Neural cell (in vitro differentiated cells): ENCODE results near the gene MTOR. TPM values are rescaled to one million over a fixed set of nuclear protein-coding genes. Genes with fewer than 3 reads are reported as not detected.
"Not testable (repeated sequence)": the region's sequence is repeated elsewhere in the genome, so short reads cannot be mapped to it uniquely, and the experiment has no call there.

Experiments used
- H2AFZ ChIP-seq: fragments of 200-600, 300-800 bp; sonication (generic), shearing (Covaris generic); 2 replicates; pipeline ENCODE4 v1.6.0; 2014; ENCODE audit warnings: low read depth, mild to moderate bottlenecking, antibody characterized with exemption, low read length, moderate library complexity
- H3F3A ChIP-seq: fragments of 200-600 bp; shearing (Covaris generic); 2 replicates; pipeline ENCODE4 v1.6.1; 2016; ENCODE audit warnings: mild to moderate bottlenecking, moderate library complexity, mixed read lengths, antibody characterized with exemption, low read length; ENCODE audit not compliant: insufficient read depth, poor library complexity, severe bottlenecking
- H3K27ac ChIP-seq: fragments of 200-600, 300-800 bp; sonication (generic), shearing (Covaris generic); 2 replicates; pipeline ENCODE4 v1.5.1; 2014; ENCODE audit warnings: mild to moderate bottlenecking, low read length, moderate library complexity
- H3K27me3 ChIP-seq: fragments of 300-800, 200-600 bp; sonication (generic), shearing (Covaris generic); 2 replicates; pipeline ENCODE4 v1.6.0; 2014; ENCODE audit warnings: mild to moderate bottlenecking, low read depth, low read length, moderate library complexity; ENCODE audit not compliant: insufficient read depth
- H3K36me3 ChIP-seq: fragments of 300-800, 200-600 bp; sonication (generic), shearing (Covaris generic); 2 replicates; pipeline ENCODE4 v1.5.1; 2014; ENCODE audit warnings: mild to moderate bottlenecking, antibody characterized with exemption, low read length, moderate library complexity; ENCODE audit not compliant: insufficient read depth
- H3K4me2 ChIP-seq: fragments of 300-800, 200-600 bp; sonication (generic), shearing (Covaris generic); 2 replicates; pipeline ENCODE4 v1.6.0; 2014; ENCODE audit warnings: mild to moderate bottlenecking, low read length
- H3K4me3 ChIP-seq: fragments of 300-800, 200-600 bp; sonication (generic), shearing (Covaris generic); 2 replicates; pipeline ENCODE4 v1.5.1; 2014; ENCODE audit warnings: mild to moderate bottlenecking, low read length, moderate library complexity
- H3K79me2 ChIP-seq: fragments of 200-600 bp; shearing (Covaris generic); replicated peaks from 2 replicates; pipeline ENCODE4 v1.6.0; 2014; ENCODE audit warnings: mild to moderate bottlenecking, low read length, moderate library complexity; ENCODE audit not compliant: insufficient read depth
- H3K9ac ChIP-seq: fragments of 300-800, 200-600 bp; sonication (generic), shearing (Covaris generic); 2 replicates; pipeline ENCODE4 v1.6.1; 2016; ENCODE audit warnings: mild to moderate bottlenecking, low read length, mixed read lengths
- H3K9me2 ChIP-seq: fragments of 200-600 bp; shearing (Covaris generic); 2 replicates; pipeline ENCODE4 v1.6.1; 2016; ENCODE audit warnings: mild to moderate bottlenecking, low read length, mixed read lengths; ENCODE audit not compliant: insufficient read depth
- H3K9me3 ChIP-seq: fragments of 200-600, 300-800 bp; sonication (generic), shearing (Covaris generic); 2 replicates; pipeline ENCODE4 v1.6.1; 2016; ENCODE audit warnings: mild to moderate bottlenecking, mixed run types, low read length, moderate library complexity, mixed read lengths
- H4K20me1 ChIP-seq: fragments of 200-600 bp; shearing (Covaris generic); 2 replicates; pipeline ENCODE4 v1.6.1; 2016; ENCODE audit warnings: mild to moderate bottlenecking, mixed run types; ENCODE audit not compliant: insufficient read depth
- EP300 ChIP-seq: fragments of 450-650 bp; conservative IDR thresholded peaks from 2 replicates; pipeline ENCODE4 v1.6.1; 2014; ENCODE audit warnings: antibody characterized with exemption, mild to moderate bottlenecking, moderate library complexity; ENCODE audit not compliant: poor library complexity, severe bottlenecking
- EZH2 ChIP-seq: fragments of 200-600, 300-800 bp; shearing (Covaris generic), sonication (generic); IDR thresholded peaks from 2 replicates; pipeline ENCODE4 v1.6.1; 2014; ENCODE audit warnings: antibody characterized with exemption, low read length, borderline replicate concordance, mild to moderate bottlenecking; ENCODE audit not compliant: insufficient read depth, poor library complexity, severe bottlenecking
- MXI1 ChIP-seq: fragments of 450-650 bp; conservative IDR thresholded peaks from 2 replicates; pipeline ENCODE4 v1.6.1; 2014; ENCODE audit warnings: antibody characterized with exemption, mild to moderate bottlenecking; ENCODE audit not compliant: poor library complexity, severe bottlenecking
- RAD21 ChIP-seq: fragments of 450-650 bp; conservative IDR thresholded peaks from 2 replicates; pipeline ENCODE4 v1.6.1; 2014; ENCODE audit warnings: antibody characterized with exemption, mild to moderate bottlenecking, moderate library complexity
- SMC3 ChIP-seq: fragments of 450-650 bp; conservative IDR thresholded peaks from 2 replicates; pipeline ENCODE4 v1.6.1; 2014; ENCODE audit warnings: antibody characterized with exemption, mild to moderate bottlenecking, moderate library complexity; ENCODE audit not compliant: poor library complexity
- TAF1 ChIP-seq: IDR thresholded peaks from 2 replicates; pipeline ENCODE4 v1.6.1; 2012; ENCODE audit warnings: low read depth
- polyA plus RNA-seq: library from polyadenylated mRNA; depleted of rRNA; stranded (reverse); fragments of >200 nt; gene quantifications from 2 replicates; pipeline ENCODE4 v1.2.3, GENCODE V29; 2014
- TF ChIP-seq, protein P1 (sequence below): fragments of 450-650 bp; IDR thresholded peaks from 2 replicates; pipeline ENCODE4 v1.5.1; 2014; ENCODE audit warnings: antibody characterized with exemption, mild to moderate bottlenecking, moderate library complexity; ENCODE audit not compliant: poor library complexity, severe bottlenecking
- TF ChIP-seq, protein P2 (sequence below): IDR thresholded peaks from 2 replicates; pipeline ENCODE4 v1.6.1; 2012; ENCODE audit warnings: borderline replicate concordance

The MTOR gene
- polyA plus RNA-seq, 1 donor from 2014 or later: 41.2 TPM

DNA sequence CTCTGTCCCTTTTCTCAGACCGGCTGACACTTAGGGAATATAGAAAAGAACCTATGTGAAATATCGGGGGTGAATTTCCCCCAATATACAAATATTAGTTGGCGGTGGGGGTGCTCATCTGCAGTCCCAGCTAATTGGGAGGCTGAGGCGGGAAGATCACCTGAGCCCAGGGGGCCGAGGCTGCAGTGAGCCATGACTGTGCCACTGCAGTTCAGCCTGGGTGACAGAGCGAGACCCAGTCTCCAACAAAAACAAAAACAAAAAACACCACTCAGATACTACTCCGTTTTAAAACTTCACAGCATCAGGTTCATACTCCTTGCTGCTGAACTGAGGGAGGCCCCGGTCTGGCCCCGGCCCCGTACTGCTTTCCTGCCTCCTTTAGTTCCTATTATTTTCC lies 156.8 kb downstream of the MTOR start:
- Histone ChIP-seq H3K9ac (no peak overlapping the region), H3K79me2 (no peaks in the 10 kb centered on the region), H3K27me3 (no peaks in the 10 kb centered on the region), H3K9me2 (no peaks in the 10 kb centered on the region), H3K4me3 (no peak overlapping the region), H3K4me2 (no peak overlapping the region), H3K9me3 (no peaks in the 10 kb centered on the region), H3K27ac (no peak overlapping the region), H3K36me3 (peaks cover 7% of the 10 kb centered on the region), H3F3A (no peaks in the 10 kb centered on the region), H4K20me1 (no peaks in the 10 kb centered on the region), H2AFZ (no peak overlapping the region)
- TF ChIP-seq, protein P1, sequence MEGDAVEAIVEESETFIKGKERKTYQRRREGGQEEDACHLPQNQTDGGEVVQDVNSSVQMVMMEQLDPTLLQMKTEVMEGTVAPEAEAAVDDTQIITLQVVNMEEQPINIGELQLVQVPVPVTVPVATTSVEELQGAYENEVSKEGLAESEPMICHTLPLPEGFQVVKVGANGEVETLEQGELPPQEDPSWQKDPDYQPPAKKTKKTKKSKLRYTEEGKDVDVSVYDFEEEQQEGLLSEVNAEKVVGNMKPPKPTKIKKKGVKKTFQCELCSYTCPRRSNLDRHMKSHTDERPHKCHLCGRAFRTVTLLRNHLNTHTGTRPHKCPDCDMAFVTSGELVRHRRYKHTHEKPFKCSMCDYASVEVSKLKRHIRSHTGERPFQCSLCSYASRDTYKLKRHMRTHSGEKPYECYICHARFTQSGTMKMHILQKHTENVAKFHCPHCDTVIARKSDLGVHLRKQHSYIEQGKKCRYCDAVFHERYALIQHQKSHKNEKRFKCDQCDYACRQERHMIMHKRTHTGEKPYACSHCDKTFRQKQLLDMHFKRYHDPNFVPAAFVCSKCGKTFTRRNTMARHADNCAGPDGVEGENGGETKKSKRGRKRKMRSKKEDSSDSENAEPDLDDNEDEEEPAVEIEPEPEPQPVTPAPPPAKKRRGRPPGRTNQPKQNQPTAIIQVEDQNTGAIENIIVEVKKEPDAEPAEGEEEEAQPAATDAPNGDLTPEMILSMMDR: no peak
- no peak for TF ChIP-seq EZH2
- TF ChIP-seq MXI1: no peak
- TF ChIP-seq, protein P2, sequence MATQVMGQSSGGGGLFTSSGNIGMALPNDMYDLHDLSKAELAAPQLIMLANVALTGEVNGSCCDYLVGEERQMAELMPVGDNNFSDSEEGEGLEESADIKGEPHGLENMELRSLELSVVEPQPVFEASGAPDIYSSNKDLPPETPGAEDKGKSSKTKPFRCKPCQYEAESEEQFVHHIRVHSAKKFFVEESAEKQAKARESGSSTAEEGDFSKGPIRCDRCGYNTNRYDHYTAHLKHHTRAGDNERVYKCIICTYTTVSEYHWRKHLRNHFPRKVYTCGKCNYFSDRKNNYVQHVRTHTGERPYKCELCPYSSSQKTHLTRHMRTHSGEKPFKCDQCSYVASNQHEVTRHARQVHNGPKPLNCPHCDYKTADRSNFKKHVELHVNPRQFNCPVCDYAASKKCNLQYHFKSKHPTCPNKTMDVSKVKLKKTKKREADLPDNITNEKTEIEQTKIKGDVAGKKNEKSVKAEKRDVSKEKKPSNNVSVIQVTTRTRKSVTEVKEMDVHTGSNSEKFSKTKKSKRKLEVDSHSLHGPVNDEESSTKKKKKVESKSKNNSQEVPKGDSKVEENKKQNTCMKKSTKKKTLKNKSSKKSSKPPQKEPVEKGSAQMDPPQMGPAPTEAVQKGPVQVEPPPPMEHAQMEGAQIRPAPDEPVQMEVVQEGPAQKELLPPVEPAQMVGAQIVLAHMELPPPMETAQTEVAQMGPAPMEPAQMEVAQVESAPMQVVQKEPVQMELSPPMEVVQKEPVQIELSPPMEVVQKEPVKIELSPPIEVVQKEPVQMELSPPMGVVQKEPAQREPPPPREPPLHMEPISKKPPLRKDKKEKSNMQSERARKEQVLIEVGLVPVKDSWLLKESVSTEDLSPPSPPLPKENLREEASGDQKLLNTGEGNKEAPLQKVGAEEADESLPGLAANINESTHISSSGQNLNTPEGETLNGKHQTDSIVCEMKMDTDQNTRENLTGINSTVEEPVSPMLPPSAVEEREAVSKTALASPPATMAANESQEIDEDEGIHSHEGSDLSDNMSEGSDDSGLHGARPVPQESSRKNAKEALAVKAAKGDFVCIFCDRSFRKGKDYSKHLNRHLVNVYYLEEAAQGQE: no peak

DNA sequence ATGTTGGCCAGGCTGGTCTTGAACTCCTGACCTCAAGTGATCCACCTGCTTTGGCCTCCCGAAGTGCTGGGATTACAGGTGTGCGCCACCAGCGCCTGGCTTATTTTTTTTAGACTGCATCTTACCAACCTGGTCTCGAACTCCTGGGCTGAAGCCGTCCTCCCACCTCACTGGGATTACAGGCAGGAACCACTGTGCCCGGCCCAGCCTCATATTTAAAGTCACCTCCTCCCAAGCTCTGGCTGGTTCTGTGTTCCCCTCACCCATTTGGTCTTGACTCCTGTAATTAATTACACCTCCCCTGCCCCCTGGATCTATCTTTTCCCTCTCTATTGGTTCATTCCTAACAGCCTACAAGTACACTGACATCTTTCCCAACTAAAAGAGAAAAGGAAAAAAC lies 161.0 kb downstream of the MTOR start:
- Histone ChIP-seq H3K9me3 (no peaks in the 10 kb centered on the region), H3K79me2 (peaks cover 19% of the 10 kb centered on the region), H4K20me1 (no peaks in the 10 kb centered on the region), H3K4me3 (no peak overlapping the region), H3F3A (no peaks in the 10 kb centered on the region), H2AFZ (no peak overlapping the region), H3K27me3 (no peaks in the 10 kb centered on the region), H3K9ac (no peak overlapping the region), H3K9me2 (no peaks in the 10 kb centered on the region), H3K27ac (no peak overlapping the region), H3K36me3 (no peaks in the 10 kb centered on the region), H3K4me2 (no peak overlapping the region)
- no peak for TF ChIP-seq EZH2
- no peak for TF ChIP-seq SMC3
- TF ChIP-seq, protein P2: no peak
- TF ChIP-seq EP300: no peak
- TF ChIP-seq MXI1: no peak
- no peak for TF ChIP-seq TAF1
- TF ChIP-seq, protein P1: no peak
- no peak for TF ChIP-seq RAD21

DNA sequence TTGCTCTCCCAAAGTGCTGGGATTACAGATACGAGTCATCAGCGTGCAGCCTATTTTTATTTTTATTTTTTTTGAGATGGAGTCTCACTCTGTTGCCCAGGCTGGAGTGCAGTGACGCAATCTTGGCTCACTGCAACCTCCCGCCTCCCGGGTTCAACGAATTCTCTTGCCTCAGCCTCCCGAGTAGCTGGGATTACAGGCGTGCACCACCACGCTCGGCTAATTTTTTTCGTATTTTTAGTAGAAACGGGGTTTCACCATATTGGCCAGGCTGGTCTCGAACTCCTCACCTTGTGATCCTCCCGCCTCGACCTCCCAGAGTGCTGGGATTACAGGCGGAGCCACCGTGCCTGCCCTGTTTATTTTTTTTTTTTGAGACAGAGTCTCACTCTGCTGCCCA lies 161.5 kb downstream of the MTOR start:
- not testable (repeated sequence) for H3K4me3 ChIP-seq

More for the DNA sequence above, 161.5 kb downstream of the MTOR start:
- H3K4me2 ChIP-seq, H2AFZ ChIP-seq, H4K20me1 ChIP-seq, H3K27me3 ChIP-seq, H3K9ac ChIP-seq, H3K9me3 ChIP-seq, H3F3A ChIP-seq, H3K36me3 ChIP-seq, H3K27ac ChIP-seq, H3K9me2 ChIP-seq: not testable (repeated sequence)
- peaks cover 19% of the 10 kb centered on the region for H3K79me2 ChIP-seq
